Activated CD8-positive, alpha-beta T cell treated with anti-CD3 and anti-CD28 coated beads for 36 hours (primary cell): ENCODE data around the gene STIP1. TPM values are rescaled to one million over a fixed set of nuclear protein-coding genes. Genes with fewer than 3 reads are reported as not detected.

Experiments used
- ATAC-seq: fragments of 200-7000 bp; cut with Tn5 transposase; one replicate; pipeline ENCODE4 v1.10.0; 2021; ENCODE audit warnings: mild to moderate bottlenecking, moderate library complexity
- CTCF ChIA-PET: fragments of 350-600 bp; sonication (Branson Sonifier 250); formaldehyde crosslinking; loops from one replicate; lab custom pipeline; 2021; ENCODE audit warnings: antibody characterized with exemption; lab: Charles Lee
- POLR2A ChIA-PET: fragments of 350-600 bp; sonication (Branson Sonifier 250); formaldehyde crosslinking; loops from one replicate; lab custom pipeline; 2021; ENCODE audit warnings: antibody characterized with exemption; lab: Charles Lee
- DNase-seq: peaks from one replicate; pipeline ENCODE4 v3.0.0-alpha.2; 2020
- H3K27ac Mint-ChIP-seq: one replicate; pipeline ENCODE4 v1.8.0; 2021; ENCODE audit warnings: mild to moderate bottlenecking, mixed read lengths
- H3K27me3 Mint-ChIP-seq: one replicate; pipeline ENCODE4 v1.8.0; 2021; ENCODE audit warnings: mixed read lengths
- H3K36me3 Mint-ChIP-seq: one replicate; pipeline ENCODE4 v1.8.0; 2021; ENCODE audit warnings: low read depth, mixed read lengths
- H3K4me1 Mint-ChIP-seq: one replicate; pipeline ENCODE4 v1.8.0; 2021; ENCODE audit warnings: low read depth, mixed read lengths
- H3K4me3 Mint-ChIP-seq: one replicate; pipeline ENCODE4 v1.8.0; 2021; ENCODE audit warnings: mild to moderate bottlenecking, moderate library complexity, mixed read lengths
- H3K9me3 Mint-ChIP-seq: one replicate; pipeline ENCODE4 v1.8.0; 2021; ENCODE audit warnings: mixed read lengths
- CTCF ChIP-seq: fragments of 200-600 bp; IDR thresholded peaks from one replicate; pipeline ENCODE4 v1.8.0; 2022; ENCODE audit warnings: antibody characterized with exemption, mild to moderate bottlenecking
- intact Hi-C: fragments of 100-400 bp; cut with micrococcal nuclease; formaldehyde crosslinking; loops from one replicate; pipeline ENCODE4 v1.10.0; 2022
- total RNA-seq, 2 experiments: library from RNA; stranded (reverse); gene quantifications; one replicate each; pipeline ENCODE4 v1.2.3, GENCODE V29; 2021

STIP1 gene
- total RNA-seq, 2 experiments from 2014 or later: 396 to 416 TPM

GRCh38 chr11:64240435-64241240, 54.7 kb downstream of the STIP1 start, which contains the start of gene FKBP2:
TSS of gene FKBP2 (plus strand) at chr11:64241095. CDS start at chr11:64242388, 1,293 bp downstream.
- Mint-ChIP-seq H3K27me3 (no peaks in the 10 kb centered on the region), H3K36me3 (peaks cover 45% of the 10 kb centered on the region), H3K4me1 (peaks cover 44% of the 10 kb centered on the region), H3K27ac (peak within 1 kb of the TSS; percentile 98), H3K4me3 (peak within 1 kb of the TSS; percentile 93), H3K9me3 (no peaks in the 10 kb centered on the region)
- POLR2A ChIA-PET: interaction anchor here (0.7 to 5.4 kb wide), 17 partner anchors 9 to 76 kb away, joined by 3 to 41 read pairs (median 4); partner anchors contain the start of genes DNAJC4, ESRRA, FERMT3 and NUDT22
- ATAC-seq: peak; percentile 64
- no peak for TF ChIP-seq CTCF
- intact Hi-C loops: loop anchor here (10.0 kb wide), 1 partner anchor 64 kb away; the partner anchor contains the start of genes CATSPERZ and ESRRA
- peak; percentile 98 for DNase-seq
- CTCF ChIA-PET: interaction anchor here (0.7 to 0.9 kb wide), 5 partner anchors 10 to 77 kb away, joined by 3 to 4 read pairs (median 4); partner anchors contain the start of genes PRDX5 and TRMT112

GRCh38 chr11:64241241-64241490, 55.2 kb downstream of the STIP1 start:
- intact Hi-C loops: loop anchor here (10.0 kb wide), 1 partner anchor 64 kb away; the partner anchor contains the start of genes CATSPERZ and ESRRA
- Mint-ChIP-seq H3K36me3 (peaks cover 48% of the 10 kb centered on the region), H3K27ac (peak overlapping the region; percentile 98), H3K9me3 (no peaks in the 10 kb centered on the region), H3K27me3 (no peaks in the 10 kb centered on the region), H3K4me3 (peak overlapping the region; percentile 93), H3K4me1 (peaks cover 41% of the 10 kb centered on the region)
- no peak for TF ChIP-seq CTCF
- ChIA-PET POLR2A (interaction anchor here (0.8 to 5.4 kb wide), 9 partner anchors 9 to 76 kb away, joined by 3 to 41 read pairs (median 6); partner anchors contain the start of genes DNAJC4, ESRRA, NUDT22 and PLCB3), CTCF (interaction anchor here (0.7 to 0.9 kb wide), 5 partner anchors 9 to 77 kb away, joined by 3 to 4 read pairs (median 4); partner anchors contain the start of genes PRDX5 and TRMT112)
- DNase-seq (no peak), ATAC-seq (peak; percentile 86)

GRCh38 chr11:64241491-64242374, 55.8 kb downstream of the STIP1 start:
- Mint-ChIP-seq H3K9me3 (no peaks in the 10 kb centered on the region), H3K4me1 (peaks cover 41% of the 10 kb centered on the region), H3K36me3 (peaks cover 48% of the 10 kb centered on the region), H3K27me3 (no peaks in the 10 kb centered on the region), H3K27ac (peak overlapping the region; percentile 98), H3K4me3 (peak overlapping the region; percentile 93)
- ATAC-seq: peak; percentile 7
- TF ChIP-seq CTCF: no peak
- ChIA-PET POLR2A (interaction anchor here (0.5 to 6.6 kb wide), 14 partner anchors 9 to 76 kb away, joined by 3 to 61 read pairs (median 6); partner anchors contain the start of genes BAD, DNAJC4, ESRRA and FERMT3), CTCF (interaction anchor here (0.7 to 2.0 kb wide), 6 partner anchors 9 to 76 kb away, joined by 3 to 12 read pairs (median 4); partner anchors contain the start of genes PLCB3, PRDX5 and TRMT112)
- intact Hi-C loops: loop anchor here (10.0 kb wide), 1 partner anchor 63 kb away; the partner anchor contains the start of genes CATSPERZ and ESRRA
- DNase-seq: peak; percentile 100

- Mint-ChIP-seq H3K4me1 (peaks cover 38% of the 10 kb centered on the region), H3K27me3 (no peaks in the 10 kb centered on the region), H3K4me3 (peak overlapping the region; percentile 93), H3K27ac (peak overlapping the region; percentile 45), H3K9me3 (no peaks in the 10 kb centered on the region), H3K36me3 (peaks cover 37% of the 10 kb centered on the region)
- ATAC-seq (no peak), DNase-seq (no peak)
- intact Hi-C loops: loop anchor here (10.0 kb wide), 1 partner anchor 61 kb away; the partner anchor contains the start of genes CATSPERZ and ESRRA
- TF ChIP-seq CTCF: no peak
- POLR2A ChIA-PET: interaction anchor here (0.7 to 10.0 kb wide), 13 partner anchors 7 to 117 kb away, joined by 3 to 132 read pairs (median 7); partner anchors contain the start of genes BAD, FERMT3, NUDT22 and PLCB3
- CTCF ChIA-PET: interaction anchor here (0.9 to 4.6 kb wide), 7 partner anchors 8 to 75 kb away, joined by 3 to 35 read pairs (median 8); partner anchors contain the start of genes CATSPERZ, FERMT3, NUDT22 and PLCB3
These were observed 57.4 kb downstream of the STIP1 start for GRCh38 chr11:64243236-64243854.
